ENCODE data around the gene ITGA5.
A peak's percentile ranks its signal among the peaks of the same experiment; 100 is the strongest.

ITGA5 gene

DNA sequence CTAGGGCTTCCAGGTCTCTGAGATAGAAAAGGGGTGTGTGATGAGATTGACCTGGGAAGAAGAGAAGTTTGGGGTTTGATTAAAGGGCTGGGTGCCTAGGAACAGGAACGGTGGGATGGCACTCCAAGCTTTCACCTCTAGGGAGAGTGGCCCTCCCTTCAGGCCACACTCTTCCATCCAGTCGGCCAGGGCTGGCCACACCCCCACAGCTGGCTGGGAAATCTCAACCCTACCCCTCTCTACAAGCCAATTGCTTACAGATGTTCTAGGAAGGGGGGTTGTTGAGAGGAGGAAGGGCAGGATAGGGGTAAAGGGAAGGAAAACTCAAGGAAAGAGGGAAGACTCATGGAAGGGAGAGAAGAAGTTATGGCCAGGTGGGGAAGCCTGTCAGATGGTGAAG is 6.6 kb upstream of the ITGA5 start:
- H3K27ac ChIP-seq = no peak overlapping the region
- TF ChIP-seq, protein P1, sequence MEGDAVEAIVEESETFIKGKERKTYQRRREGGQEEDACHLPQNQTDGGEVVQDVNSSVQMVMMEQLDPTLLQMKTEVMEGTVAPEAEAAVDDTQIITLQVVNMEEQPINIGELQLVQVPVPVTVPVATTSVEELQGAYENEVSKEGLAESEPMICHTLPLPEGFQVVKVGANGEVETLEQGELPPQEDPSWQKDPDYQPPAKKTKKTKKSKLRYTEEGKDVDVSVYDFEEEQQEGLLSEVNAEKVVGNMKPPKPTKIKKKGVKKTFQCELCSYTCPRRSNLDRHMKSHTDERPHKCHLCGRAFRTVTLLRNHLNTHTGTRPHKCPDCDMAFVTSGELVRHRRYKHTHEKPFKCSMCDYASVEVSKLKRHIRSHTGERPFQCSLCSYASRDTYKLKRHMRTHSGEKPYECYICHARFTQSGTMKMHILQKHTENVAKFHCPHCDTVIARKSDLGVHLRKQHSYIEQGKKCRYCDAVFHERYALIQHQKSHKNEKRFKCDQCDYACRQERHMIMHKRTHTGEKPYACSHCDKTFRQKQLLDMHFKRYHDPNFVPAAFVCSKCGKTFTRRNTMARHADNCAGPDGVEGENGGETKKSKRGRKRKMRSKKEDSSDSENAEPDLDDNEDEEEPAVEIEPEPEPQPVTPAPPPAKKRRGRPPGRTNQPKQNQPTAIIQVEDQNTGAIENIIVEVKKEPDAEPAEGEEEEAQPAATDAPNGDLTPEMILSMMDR (IDR thresholded peaks at IDR 0.05) = no peak
- no peak for TF ChIP-seq ZFX (IDR thresholded peaks at IDR 0.05; ENCODE audit: borderline replicate concordance)

DNA sequence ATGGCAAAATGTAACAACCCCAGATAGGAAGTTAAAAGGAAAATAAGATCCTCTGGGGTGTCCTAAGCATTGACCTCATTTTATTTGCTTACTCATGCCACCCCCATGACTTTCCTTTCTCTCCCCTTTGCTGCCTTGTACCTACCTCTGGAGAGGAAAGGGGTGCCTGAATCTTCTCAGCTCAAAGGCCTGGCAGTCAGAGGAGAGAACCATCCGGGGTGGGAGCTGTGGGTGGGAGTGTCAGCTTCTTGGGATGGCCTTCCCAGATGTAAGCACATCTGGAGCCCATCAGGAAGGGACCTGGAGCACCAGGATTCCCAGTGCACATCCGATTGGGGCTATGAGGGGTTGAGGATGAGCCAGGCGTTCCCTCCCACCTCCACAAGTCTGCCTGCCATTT is 5.2 kb upstream of the ITGA5 start:
- TF ChIP-seq ZFX (IDR thresholded peaks at IDR 0.05; ENCODE audit: borderline replicate concordance) = no peak
- TF ChIP-seq, protein P1 (IDR thresholded peaks at IDR 0.05) = no peak
- H3K27ac ChIP-seq = no peak overlapping the region

DNA sequence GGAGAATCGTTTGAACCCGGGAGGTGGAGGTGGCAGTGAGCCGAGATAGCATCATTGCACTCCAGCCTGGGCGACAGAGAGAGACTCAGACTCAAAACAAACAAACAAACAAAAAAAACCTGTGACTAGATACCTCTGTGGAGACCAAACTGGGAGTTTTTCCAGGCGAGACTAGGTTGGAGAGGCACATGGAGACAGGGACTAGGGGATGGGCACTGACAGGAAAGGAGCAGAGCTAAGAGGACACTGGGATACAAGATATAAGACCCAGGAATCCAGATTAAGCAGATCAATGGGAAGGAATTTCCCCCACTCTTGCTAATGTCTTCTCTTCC is 4.7 kb upstream of the ITGA5 start:
- TF ChIP-seq, protein P1 (IDR thresholded peaks at IDR 0.05) = no peak
- no peak for TF ChIP-seq ZFX (IDR thresholded peaks at IDR 0.05; ENCODE audit: borderline replicate concordance)
- no peak overlapping the region for H3K27ac ChIP-seq

DNA sequence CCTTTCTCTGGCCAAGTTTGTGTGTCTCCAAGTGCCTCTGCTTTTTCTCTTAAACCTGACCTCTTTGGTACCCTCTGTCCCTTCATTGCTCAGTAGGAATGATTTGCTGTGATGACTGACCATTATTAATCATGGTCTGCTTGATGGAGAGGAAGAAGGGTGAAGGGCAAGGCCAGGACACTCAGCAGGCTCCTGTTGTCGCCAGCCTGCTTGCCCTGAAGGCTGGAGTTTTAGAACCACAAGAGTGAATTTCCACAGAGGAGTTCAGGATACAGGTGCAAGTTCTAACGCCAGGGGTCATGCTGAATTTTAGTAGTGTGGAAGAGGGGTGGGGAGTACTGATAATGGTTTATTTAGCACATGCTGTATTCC is 2.8 kb upstream of the ITGA5 start:
- H3K27ac ChIP-seq = no peak overlapping the region
- TF ChIP-seq, protein P1 (IDR thresholded peaks at IDR 0.05) = no peak
- TF ChIP-seq ZFX (IDR thresholded peaks at IDR 0.05; ENCODE audit: borderline replicate concordance) = no peak

DNA sequence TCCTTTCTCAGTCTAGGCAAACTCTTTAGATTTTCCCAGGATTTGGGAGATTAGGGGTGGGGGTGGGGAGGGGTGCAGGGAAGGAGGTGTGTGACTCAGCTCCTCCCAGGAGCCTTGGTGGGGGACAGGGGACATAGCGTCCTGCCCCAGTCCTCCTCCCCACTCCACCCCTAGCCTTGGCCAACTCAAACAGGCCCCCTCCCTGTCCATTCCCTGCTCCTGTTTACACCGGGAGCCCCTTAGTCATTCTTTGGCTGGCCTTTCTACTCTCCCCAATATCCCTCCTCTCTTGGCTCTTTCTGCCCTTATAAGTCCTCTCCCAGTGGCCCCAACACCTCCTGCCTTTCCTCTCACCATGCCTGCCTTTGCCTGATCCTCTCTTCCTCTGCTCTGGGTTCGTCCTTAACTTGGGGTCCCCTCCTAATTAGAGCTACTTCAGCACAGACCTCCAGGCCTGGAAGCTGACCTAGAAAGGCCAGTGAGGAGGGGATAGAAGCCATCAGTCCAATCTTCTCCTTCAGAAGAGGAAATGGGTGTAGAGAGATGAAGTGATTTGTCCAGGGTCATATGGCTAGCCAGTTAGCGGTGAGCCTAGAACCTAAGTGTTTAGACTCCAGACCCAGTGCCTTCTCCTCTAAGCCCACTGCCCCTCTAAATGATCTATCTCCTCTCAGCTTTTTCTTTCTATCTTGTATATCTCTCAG is 2.3 kb upstream of the ITGA5 start:
- H3K27ac ChIP-seq = no peak overlapping the region
- TF ChIP-seq, protein P1 (IDR thresholded peaks at IDR 0.05) = no peak
- TF ChIP-seq ZFX (IDR thresholded peaks at IDR 0.05; ENCODE audit: borderline replicate concordance) = no peak

DNA sequence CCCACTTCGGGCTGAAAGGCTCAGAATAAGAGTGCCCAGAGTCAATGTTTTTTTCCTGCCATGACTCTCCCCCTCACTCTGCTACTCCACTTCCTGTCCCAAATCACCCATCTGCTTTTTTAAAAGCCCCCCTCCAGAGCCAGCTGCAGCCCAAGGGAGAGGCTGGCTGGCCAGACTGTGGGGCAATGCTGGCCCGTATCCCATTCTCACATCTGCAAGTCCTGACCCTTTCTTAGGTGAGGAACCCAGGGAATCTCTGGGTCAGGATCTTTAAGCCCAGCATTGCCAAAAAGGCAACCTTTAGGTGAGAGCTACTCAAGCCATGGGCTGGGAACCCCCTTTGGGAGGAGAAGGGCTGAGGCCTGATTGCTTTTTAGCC is 1.7 kb upstream of the ITGA5 start:
- no peak overlapping the region for H3K27ac ChIP-seq
- TF ChIP-seq, protein P1 (IDR thresholded peaks at IDR 0.05) = no peak
- TF ChIP-seq ZFX (IDR thresholded peaks at IDR 0.05; ENCODE audit: borderline replicate concordance) = no peak

DNA sequence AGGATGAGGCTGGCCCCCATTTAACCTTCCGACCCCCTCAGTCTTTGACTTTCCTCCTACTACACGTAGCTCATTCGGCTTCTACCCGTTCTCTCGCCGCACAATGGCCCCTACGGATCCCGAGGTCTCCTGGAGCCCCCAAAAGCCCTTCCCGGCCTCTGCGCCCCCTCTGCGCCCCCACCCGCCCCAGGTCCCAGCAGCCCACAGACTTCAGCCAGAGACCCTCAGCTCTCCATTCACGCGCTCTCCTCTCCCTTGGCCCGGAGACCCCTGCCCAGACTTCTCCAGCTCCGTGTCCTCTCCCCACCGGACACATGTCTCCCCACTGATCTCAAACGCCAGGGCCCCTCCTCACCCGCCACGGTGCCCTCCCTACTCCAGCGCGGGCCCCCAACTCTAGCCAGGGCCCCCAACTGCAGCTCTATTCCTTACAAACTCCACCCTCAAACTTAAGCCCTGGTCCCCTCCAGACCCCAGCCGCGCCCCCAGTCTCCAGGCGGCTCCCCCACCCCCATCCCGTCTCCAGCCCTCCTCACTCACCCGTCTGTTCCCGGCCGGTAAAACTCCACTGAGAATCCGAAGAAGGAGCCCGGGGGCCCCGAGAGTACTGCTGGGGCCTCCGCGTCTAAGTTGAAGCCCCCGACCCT is 502 bp downstream of the ITGA5 start:
- peak overlapping the region; percentile 43 for H3K27ac ChIP-seq
- TF ChIP-seq, protein P1 (IDR thresholded peaks at IDR 0.05) = no peak
- no peak for TF ChIP-seq ZFX (IDR thresholded peaks at IDR 0.05; ENCODE audit: borderline replicate concordance)
